Fibroblast of lung (primary cell): ENCODE results near the gene KCTD3. TPM values are rescaled to one million over a fixed set of nuclear protein-coding genes. Genes with fewer than 3 reads are reported as not detected.

ENCODE experiments used
- DNase-seq, 2 donors: peaks; one replicate each; pipeline versions ENCODE4 v3.0.0 to v3.0.0-alpha.2; 2010; ENCODE audit warnings: low read depth in 2 of 2
- H2AFZ ChIP-seq: 2 replicates; pipeline ENCODE4 v1.5.1; 2012; ENCODE audit warnings: low read length, control low read depth, inconsistent platforms
- H3K27ac ChIP-seq: 2 replicates; pipeline ENCODE4 v1.5.1; 2011; ENCODE audit warnings: low read length, control low read depth; ENCODE audit not compliant: insufficient read depth
- H3K27me3 ChIP-seq: 2 replicates; pipeline ENCODE4 v1.5.1; 2011; ENCODE audit warnings: mild to moderate bottlenecking, low read length; ENCODE audit not compliant: control insufficient read depth, insufficient read depth
- H3K36me3 ChIP-seq: 2 replicates; pipeline ENCODE4 v1.5.1; 2011; ENCODE audit warnings: low read length; ENCODE audit not compliant: control insufficient read depth, insufficient read depth
- H3K4me1 ChIP-seq: 2 replicates; pipeline ENCODE4 v1.5.1; 2011; ENCODE audit warnings: low read length; ENCODE audit not compliant: control insufficient read depth, insufficient read depth; ENCODE audit errors: extremely low read depth
- H3K4me2 ChIP-seq: 2 replicates; pipeline ENCODE4 v1.5.1; 2011; ENCODE audit warnings: low read length, control low read depth; ENCODE audit not compliant: insufficient read depth; ENCODE audit errors: extremely low read depth
- H3K4me3 ChIP-seq, 4 experiments: fragments of 200-600 bp in 1 of 4; sonication (generic) in 1 of 4; replicated peaks in 1 of 4; 2 replicates each; pipeline ENCODE4 v1.5.1; 2011 to 2016; ENCODE audit warnings: low read length in 4 of 4, low read depth in 3 of 4, mild to moderate bottlenecking in 3 of 4, control low read depth in 2 of 4, inconsistent platforms in 1 of 4, mixed read lengths in 1 of 4; ENCODE audit not compliant: insufficient read depth in 1 of 4; ENCODE audit errors: control extremely low read depth in 1 of 4
- H3K79me2 ChIP-seq: 2 replicates; pipeline ENCODE4 v1.5.1; 2012; ENCODE audit warnings: mild to moderate bottlenecking, low read length, inconsistent platforms; ENCODE audit not compliant: control insufficient read depth, insufficient read depth
- H3K9ac ChIP-seq: 2 replicates; pipeline ENCODE4 v1.5.1; 2011; ENCODE audit warnings: mild to moderate bottlenecking, low read length, control low read depth; ENCODE audit not compliant: insufficient read depth
- H3K9me3 ChIP-seq: 2 replicates; pipeline ENCODE4 v1.5.1; 2012; ENCODE audit warnings: low read depth, low read length; ENCODE audit not compliant: control insufficient read depth, insufficient read depth
- H4K20me1 ChIP-seq: 2 replicates; pipeline ENCODE4 v1.5.1; 2011; ENCODE audit warnings: low read length; ENCODE audit not compliant: control insufficient read depth, insufficient read depth; ENCODE audit errors: extremely low read depth
- EZH2 ChIP-seq: IDR thresholded peaks from 2 replicates; pipeline ENCODE4 v1.5.1; 2012; ENCODE audit warnings: low read length, control low read depth, mild to moderate bottlenecking; ENCODE audit errors: missing control alignments
- polyA plus RNA-seq, 2 donors: library from polyadenylated mRNA; depleted of rRNA in 1 of 2; stranded (reverse) in 1 of 2; unstranded in 1 of 2; fragments of >200 nt; gene quantifications; 2 replicates each; pipeline ENCODE4 v1.2.1, GENCODE V29; 2011 to 2012; ENCODE audit warnings: missing spikeins in 1 of 2
- total RNA-seq: library from RNA; depleted of rRNA; stranded (reverse); fragments of >200 nt; gene quantifications from 2 replicates; pipeline ENCODE4 v1.2.1, GENCODE V29; 2014
- TF ChIP-seq, protein P1 (sequence below), 2 donors: IDR thresholded peaks in 1 of 2; conservative IDR thresholded peaks in 1 of 2; 1 replicate in 1 of 2; 2 replicates in 1 of 2; pipeline ENCODE4 v1.5.1; 2011 to 2012; ENCODE audit warnings: low read length in 2 of 2, control low read depth in 1 of 2, inconsistent platforms in 1 of 2, low read depth in 1 of 2, mild to moderate bottlenecking in 1 of 2

Gene KCTD3
- total and polyA plus RNA-seq, 2 donors (not counting 1 experiment from before 2014, with no cell fraction given), result 65.5 to 76.0 TPM

DNA sequence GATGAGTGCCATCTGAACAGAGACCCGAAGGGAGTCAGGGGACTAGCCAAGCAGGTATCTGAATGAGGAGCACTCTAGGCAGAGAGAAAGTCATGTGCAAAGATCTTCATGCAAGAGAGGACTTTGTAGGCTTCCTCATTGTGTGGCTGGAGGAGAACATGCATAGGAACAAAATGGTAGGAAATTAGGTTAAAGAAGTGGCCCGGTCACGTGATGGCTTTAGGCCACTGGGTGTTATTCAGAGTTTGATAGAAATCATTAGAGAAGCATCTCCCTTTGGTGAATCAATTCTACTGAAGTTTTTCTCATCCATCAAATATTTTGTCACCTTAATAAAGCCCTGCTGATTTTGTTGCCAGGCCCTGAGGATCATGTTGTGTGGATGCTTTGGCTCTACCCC, 45.8 kb upstream of the KCTD3 start:
- H3K27me3 ChIP-seq, result no peaks in the 10 kb centered on the region
- DNase-seq, result no peak

DNA sequence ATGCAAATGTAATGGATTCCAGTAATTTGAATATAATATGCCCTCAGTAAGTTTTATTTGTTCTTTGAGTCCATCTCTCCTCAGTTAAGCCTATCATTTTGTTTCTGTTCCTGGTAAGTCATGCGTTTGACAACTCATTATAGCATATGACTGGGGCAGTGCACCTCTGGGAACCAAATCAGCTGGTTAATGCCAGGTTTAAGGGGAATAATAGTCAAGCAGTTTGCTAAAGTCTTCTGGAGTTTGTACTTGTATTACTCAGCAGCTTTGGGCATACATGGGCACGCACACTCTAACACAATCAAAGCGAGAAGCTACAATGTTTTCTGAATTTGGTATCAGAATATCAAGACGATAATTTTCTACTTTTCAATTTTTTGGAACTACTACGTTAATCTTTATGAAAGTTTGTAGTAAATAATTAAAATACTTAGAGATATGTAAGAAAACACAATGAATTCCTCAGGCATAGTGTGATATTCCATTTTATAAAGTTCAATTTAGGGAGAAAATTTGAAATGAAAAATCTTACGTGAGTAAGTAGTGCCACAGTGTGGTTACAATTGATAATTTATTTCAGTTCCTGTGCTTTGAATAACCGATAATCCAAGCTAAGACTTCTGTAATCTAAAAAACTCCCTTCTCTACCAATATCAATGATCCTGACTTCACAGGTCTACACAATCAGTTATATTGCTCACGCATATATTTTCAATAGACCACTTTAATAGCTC, 43.8 kb upstream of the KCTD3 start:
- Histone ChIP-seq H3K36me3 (no peaks in the 10 kb centered on the region), H4K20me1 (no peaks in the 10 kb centered on the region), H3K27ac (no peak overlapping the region), H3K9ac (no peak overlapping the region), H3K27me3 (no peaks in the 10 kb centered on the region), H3K4me1 (no peaks in the 10 kb centered on the region), H3K4me2 (peak overlapping the region; percentile 61), H3K79me2 (no peaks in the 10 kb centered on the region), H3K4me3 (peak overlapping the region in 1 of 4 experiments; percentile 26), H2AFZ (peak overlapping the region; percentile 33), H3K9me3 (no peaks in the 10 kb centered on the region)
- no peak for TF ChIP-seq EZH2
- TF ChIP-seq, protein P1, sequence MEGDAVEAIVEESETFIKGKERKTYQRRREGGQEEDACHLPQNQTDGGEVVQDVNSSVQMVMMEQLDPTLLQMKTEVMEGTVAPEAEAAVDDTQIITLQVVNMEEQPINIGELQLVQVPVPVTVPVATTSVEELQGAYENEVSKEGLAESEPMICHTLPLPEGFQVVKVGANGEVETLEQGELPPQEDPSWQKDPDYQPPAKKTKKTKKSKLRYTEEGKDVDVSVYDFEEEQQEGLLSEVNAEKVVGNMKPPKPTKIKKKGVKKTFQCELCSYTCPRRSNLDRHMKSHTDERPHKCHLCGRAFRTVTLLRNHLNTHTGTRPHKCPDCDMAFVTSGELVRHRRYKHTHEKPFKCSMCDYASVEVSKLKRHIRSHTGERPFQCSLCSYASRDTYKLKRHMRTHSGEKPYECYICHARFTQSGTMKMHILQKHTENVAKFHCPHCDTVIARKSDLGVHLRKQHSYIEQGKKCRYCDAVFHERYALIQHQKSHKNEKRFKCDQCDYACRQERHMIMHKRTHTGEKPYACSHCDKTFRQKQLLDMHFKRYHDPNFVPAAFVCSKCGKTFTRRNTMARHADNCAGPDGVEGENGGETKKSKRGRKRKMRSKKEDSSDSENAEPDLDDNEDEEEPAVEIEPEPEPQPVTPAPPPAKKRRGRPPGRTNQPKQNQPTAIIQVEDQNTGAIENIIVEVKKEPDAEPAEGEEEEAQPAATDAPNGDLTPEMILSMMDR (conservative IDR thresholded peaks at IDR 0.05 in 1 of 2, IDR thresholded peaks at IDR 0.05 in 1 of 2; ENCODE audit: low read depth in 1 of 2, low read length in 2 of 2), result peak in 1 of 2 donors; percentile 7
- DNase-seq, result peak; percentile 13 to 67

More for the DNA sequence above, 45.8 kb upstream of the KCTD3 start:
- no peak for TF ChIP-seq EZH2
- TF ChIP-seq, protein P1 (conservative IDR thresholded peaks at IDR 0.05 in 1 of 2, IDR thresholded peaks at IDR 0.05 in 1 of 2; ENCODE audit: low read depth in 1 of 2, low read length in 2 of 2), result no peak
- no peaks in the 10 kb centered on the region for H3K36me3 ChIP-seq
- H3K9ac ChIP-seq, result no peak overlapping the region
- no peak overlapping the region for H3K4me3 ChIP-seq
- H3K79me2 ChIP-seq, result no peaks in the 10 kb centered on the region
- H3K27ac ChIP-seq, result no peak overlapping the region
- H2AFZ ChIP-seq, result no peak overlapping the region
- no peaks in the 10 kb centered on the region for H3K9me3 ChIP-seq
- H3K4me2 ChIP-seq, result no peak overlapping the region
- no peaks in the 10 kb centered on the region for H3K4me1 ChIP-seq
- H4K20me1 ChIP-seq, result no peaks in the 10 kb centered on the region

DNA sequence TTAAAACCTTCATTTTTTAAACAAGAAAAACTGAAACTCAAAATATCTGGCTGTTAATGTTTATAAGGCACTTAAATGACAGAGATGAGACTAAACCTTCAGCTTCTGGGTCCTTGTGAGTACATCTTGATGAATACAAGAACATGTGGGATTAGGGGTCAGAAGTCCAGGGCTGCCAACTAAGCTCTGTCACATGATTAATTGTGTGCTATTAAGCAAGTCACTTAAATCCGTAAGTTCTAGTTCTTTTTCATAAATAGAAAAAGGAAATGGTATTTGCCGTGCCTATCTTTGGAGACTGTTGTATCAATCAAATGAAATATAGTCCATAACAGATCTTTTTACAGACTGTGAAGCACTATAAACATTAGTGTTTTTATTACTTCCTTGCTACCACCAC, 43.2 kb upstream of the KCTD3 start:
- Histone ChIP-seq H3K9ac (no peak overlapping the region), H4K20me1 (no peaks in the 10 kb centered on the region), H3K4me3 (peak overlapping the region in 1 of 4 experiments; percentile 26), H3K27me3 (no peaks in the 10 kb centered on the region), H3K79me2 (no peaks in the 10 kb centered on the region), H3K4me2 (peak overlapping the region; percentile 61), H3K27ac (no peak overlapping the region), H3K9me3 (no peaks in the 10 kb centered on the region), H3K4me1 (no peaks in the 10 kb centered on the region), H3K36me3 (no peaks in the 10 kb centered on the region), H2AFZ (peak overlapping the region; percentile 33)
- DNase-seq, result peak; percentile 60 to 64
- TF ChIP-seq EZH2, result no peak
- TF ChIP-seq, protein P1 (conservative IDR thresholded peaks at IDR 0.05 in 1 of 2, IDR thresholded peaks at IDR 0.05 in 1 of 2; ENCODE audit: low read depth in 1 of 2, low read length in 2 of 2), result no peak
